HEK293 (cell line): Measurements from ENCODE around the gene ABHD17A.

ENCODE experiments used
- GFI1B ChIP-seq: fragments of 450-650 bp; formaldehyde crosslinking; IDR thresholded peaks from 2 replicates; pipeline ENCODE4 v1.5.1; 2016; ENCODE audit warnings: missing biosample characterization, missing genetic modification characterization
- KLF7 ChIP-seq: fragments of 450-650 bp; formaldehyde crosslinking; IDR thresholded peaks from 2 replicates; pipeline ENCODE4 v1.5.1; 2016; ENCODE audit warnings: missing biosample characterization, missing genetic modification characterization, borderline replicate concordance
- MZF1 ChIP-seq: fragments of 450-650 bp; formaldehyde crosslinking; IDR thresholded peaks from 2 replicates; pipeline ENCODE4 v1.5.1; 2017; ENCODE audit warnings: missing biosample characterization, missing genetic modification characterization, borderline replicate concordance
- RBAK ChIP-seq: fragments of 450-650 bp; formaldehyde crosslinking; IDR thresholded peaks from 2 replicates; pipeline ENCODE4 v1.5.1; 2016; ENCODE audit warnings: missing biosample characterization, missing genetic modification characterization
- ZBTB1 ChIP-seq: fragments of 450-650 bp; formaldehyde crosslinking; IDR thresholded peaks from 2 replicates; pipeline ENCODE4 v1.5.1; 2016; ENCODE audit warnings: missing biosample characterization, missing genetic modification characterization
- ZBTB11 ChIP-seq: fragments of 450-650 bp; formaldehyde crosslinking; conservative IDR thresholded peaks from 2 replicates; pipeline ENCODE4 v1.5.1; 2016; ENCODE audit warnings: low read depth, missing biosample characterization, missing genetic modification characterization
- ZBTB21 ChIP-seq: fragments of 450-650 bp; formaldehyde crosslinking; IDR thresholded peaks from 2 replicates; pipeline ENCODE4 v1.5.1; 2017; ENCODE audit warnings: missing biosample characterization, missing genetic modification characterization
- ZBTB8A ChIP-seq: fragments of 450-650 bp; formaldehyde crosslinking; IDR thresholded peaks from 2 replicates; pipeline ENCODE4 v1.5.1; 2016; ENCODE audit warnings: missing biosample characterization, missing genetic modification characterization
- ZNF121 ChIP-seq: fragments of 450-650 bp; formaldehyde crosslinking; IDR thresholded peaks from 2 replicates; pipeline ENCODE4 v1.5.1; 2016; ENCODE audit warnings: missing biosample characterization, missing genetic modification characterization
- ZNF138 ChIP-seq: fragments of 450-650 bp; formaldehyde crosslinking; IDR thresholded peaks from 2 replicates; pipeline ENCODE4 v1.5.1; 2016; ENCODE audit warnings: missing biosample characterization, missing genetic modification characterization, borderline replicate concordance
- ZNF146 ChIP-seq: fragments of 450-650 bp; formaldehyde crosslinking; IDR thresholded peaks from 2 replicates; pipeline ENCODE4 v1.5.1; 2016; ENCODE audit warnings: missing biosample characterization, missing genetic modification characterization
- ZNF19 ChIP-seq: fragments of 450-650 bp; formaldehyde crosslinking; IDR thresholded peaks from 2 replicates; pipeline ENCODE4; 2016; ENCODE audit warnings: missing biosample characterization, missing genetic modification characterization, low read depth
- ZNF202 ChIP-seq: fragments of 450-650 bp; formaldehyde crosslinking; IDR thresholded peaks from 2 replicates; pipeline ENCODE4 v1.5.1; 2016; ENCODE audit warnings: missing biosample characterization, missing genetic modification characterization, borderline replicate concordance
- ZNF214 ChIP-seq: fragments of 450-650 bp; formaldehyde crosslinking; IDR thresholded peaks from 2 replicates; pipeline ENCODE4 v1.5.1; 2017; ENCODE audit warnings: missing biosample characterization, mild to moderate bottlenecking, missing genetic modification characterization, borderline replicate concordance
- ZNF223 ChIP-seq: fragments of 450-650 bp; formaldehyde crosslinking; IDR thresholded peaks from 2 replicates; pipeline ENCODE4 v1.5.1; 2016; ENCODE audit warnings: missing biosample characterization, missing genetic modification characterization
- ZNF23 ChIP-seq: fragments of 450-650 bp; formaldehyde crosslinking; IDR thresholded peaks from 2 replicates; pipeline ENCODE4 v1.5.1; 2016; ENCODE audit warnings: missing biosample characterization, missing genetic modification characterization, borderline replicate concordance
- ZNF292 ChIP-seq: fragments of 450-650 bp; formaldehyde crosslinking; IDR thresholded peaks from 2 replicates; pipeline ENCODE4 v1.5.1; 2016; ENCODE audit warnings: low read depth, missing biosample characterization, missing genetic modification characterization, borderline replicate concordance
- ZNF341 ChIP-seq: fragments of 450-650 bp; formaldehyde crosslinking; IDR thresholded peaks from 2 replicates; pipeline ENCODE4; 2016; ENCODE audit warnings: low read depth, missing biosample characterization, missing genetic modification characterization
- ZNF354C ChIP-seq: fragments of 450-650 bp; formaldehyde crosslinking; IDR thresholded peaks from 2 replicates; pipeline ENCODE4 v1.5.1; 2016; ENCODE audit warnings: missing biosample characterization, missing genetic modification characterization, low read depth, borderline replicate concordance
- ZNF426 ChIP-seq: fragments of 450-650 bp; formaldehyde crosslinking; IDR thresholded peaks from 2 replicates; pipeline ENCODE4 v1.5.1; 2017; ENCODE audit warnings: missing biosample characterization, missing genetic modification characterization, mild to moderate bottlenecking, inconsistent platforms, moderate library complexity
- ZNF433 ChIP-seq: fragments of 450-650 bp; formaldehyde crosslinking; IDR thresholded peaks from 2 replicates; pipeline ENCODE4 v1.5.1; 2016; ENCODE audit warnings: missing biosample characterization, missing genetic modification characterization, low read depth
- ZNF623 ChIP-seq: fragments of 450-650 bp; formaldehyde crosslinking; IDR thresholded peaks from 2 replicates; pipeline ENCODE4 v1.5.1; 2016; ENCODE audit warnings: missing biosample characterization, missing genetic modification characterization
- ZNF629 ChIP-seq: fragments of 450-650 bp; formaldehyde crosslinking; IDR thresholded peaks from 2 replicates; pipeline ENCODE4 v1.5.1; 2017; ENCODE audit warnings: missing biosample characterization, missing genetic modification characterization
- ZNF791 ChIP-seq: fragments of 450-650 bp; formaldehyde crosslinking; IDR thresholded peaks from 2 replicates; pipeline ENCODE4 v1.5.1; 2016; ENCODE audit warnings: missing biosample characterization, missing genetic modification characterization
- TF ChIP-seq, protein P1 (sequence below): fragments of 450-650 bp; formaldehyde crosslinking; IDR thresholded peaks from 2 replicates; pipeline ENCODE4 v1.5.1; 2016; ENCODE audit warnings: missing biosample characterization, missing genetic modification characterization
- TF ChIP-seq, protein P2 (sequence below): fragments of 450-650 bp; formaldehyde crosslinking; IDR thresholded peaks from 2 replicates; pipeline ENCODE4 v1.5.1; 2016; ENCODE audit warnings: missing biosample characterization, missing genetic modification characterization
- TF ChIP-seq, protein P3 (sequence below): fragments of 450-650 bp; formaldehyde crosslinking; IDR thresholded peaks from 2 replicates; pipeline ENCODE4 v1.5.1; 2016; ENCODE audit warnings: missing biosample characterization, missing genetic modification characterization, borderline replicate concordance

The ABHD17A gene

GRCh38 chr19:1886360-1886759 lies 1.1 kb upstream of the ABHD17A start (continued):
- TF ChIP-seq, protein P1, sequence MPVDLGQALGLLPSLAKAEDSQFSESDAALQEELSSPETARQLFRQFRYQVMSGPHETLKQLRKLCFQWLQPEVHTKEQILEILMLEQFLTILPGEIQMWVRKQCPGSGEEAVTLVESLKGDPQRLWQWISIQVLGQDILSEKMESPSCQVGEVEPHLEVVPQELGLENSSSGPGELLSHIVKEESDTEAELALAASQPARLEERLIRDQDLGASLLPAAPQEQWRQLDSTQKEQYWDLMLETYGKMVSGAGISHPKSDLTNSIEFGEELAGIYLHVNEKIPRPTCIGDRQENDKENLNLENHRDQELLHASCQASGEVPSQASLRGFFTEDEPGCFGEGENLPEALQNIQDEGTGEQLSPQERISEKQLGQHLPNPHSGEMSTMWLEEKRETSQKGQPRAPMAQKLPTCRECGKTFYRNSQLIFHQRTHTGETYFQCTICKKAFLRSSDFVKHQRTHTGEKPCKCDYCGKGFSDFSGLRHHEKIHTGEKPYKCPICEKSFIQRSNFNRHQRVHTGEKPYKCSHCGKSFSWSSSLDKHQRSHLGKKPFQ (tag by site-specific recombination), result 0 out of 2 replicates have a peak, but pooled peaks have one; percentile 19
- peak; percentile 42; the same call in 1 of the 2 replicates for TF ChIP-seq ZNF214 (tag by site-specific recombination)
- peak; percentile 59; the same call in 1 of the 2 replicates for TF ChIP-seq KLF7 (tag by site-specific recombination)
- peak; percentile 83 for TF ChIP-seq RBAK
- peak; percentile 87 for TF ChIP-seq ZNF623 (tag by site-specific recombination)
- peak; percentile 57; the same call in 1 of the 2 replicates for TF ChIP-seq ZNF223
- peak; percentile 97 for TF ChIP-seq ZNF426
- peak; percentile 85 for TF ChIP-seq ZNF433 (tag by site-specific recombination)
- TF ChIP-seq ZBTB1 (tag by site-specific recombination), result 0 out of 2 replicates have a peak, but pooled peaks have one; percentile 50
- TF ChIP-seq ZNF121, result peak; percentile 39; the same call in 1 of the 2 replicates
- 0 out of 2 replicates have a peak, but pooled peaks have one; percentile 13 for TF ChIP-seq ZNF146 (tag by site-specific recombination)
- peak; percentile 86; the same call in 1 of the 2 replicates for TF ChIP-seq ZNF292 (tag by site-specific recombination)
- TF ChIP-seq ZBTB21 (tag by site-specific recombination), result peak; percentile 63; the same call in 1 of the 2 replicates
- peak; percentile 53; the same call in 1 of the 2 replicates for TF ChIP-seq MZF1
- peak; percentile 84 for TF ChIP-seq ZBTB11 (tag by site-specific recombination)
- TF ChIP-seq, protein P2, sequence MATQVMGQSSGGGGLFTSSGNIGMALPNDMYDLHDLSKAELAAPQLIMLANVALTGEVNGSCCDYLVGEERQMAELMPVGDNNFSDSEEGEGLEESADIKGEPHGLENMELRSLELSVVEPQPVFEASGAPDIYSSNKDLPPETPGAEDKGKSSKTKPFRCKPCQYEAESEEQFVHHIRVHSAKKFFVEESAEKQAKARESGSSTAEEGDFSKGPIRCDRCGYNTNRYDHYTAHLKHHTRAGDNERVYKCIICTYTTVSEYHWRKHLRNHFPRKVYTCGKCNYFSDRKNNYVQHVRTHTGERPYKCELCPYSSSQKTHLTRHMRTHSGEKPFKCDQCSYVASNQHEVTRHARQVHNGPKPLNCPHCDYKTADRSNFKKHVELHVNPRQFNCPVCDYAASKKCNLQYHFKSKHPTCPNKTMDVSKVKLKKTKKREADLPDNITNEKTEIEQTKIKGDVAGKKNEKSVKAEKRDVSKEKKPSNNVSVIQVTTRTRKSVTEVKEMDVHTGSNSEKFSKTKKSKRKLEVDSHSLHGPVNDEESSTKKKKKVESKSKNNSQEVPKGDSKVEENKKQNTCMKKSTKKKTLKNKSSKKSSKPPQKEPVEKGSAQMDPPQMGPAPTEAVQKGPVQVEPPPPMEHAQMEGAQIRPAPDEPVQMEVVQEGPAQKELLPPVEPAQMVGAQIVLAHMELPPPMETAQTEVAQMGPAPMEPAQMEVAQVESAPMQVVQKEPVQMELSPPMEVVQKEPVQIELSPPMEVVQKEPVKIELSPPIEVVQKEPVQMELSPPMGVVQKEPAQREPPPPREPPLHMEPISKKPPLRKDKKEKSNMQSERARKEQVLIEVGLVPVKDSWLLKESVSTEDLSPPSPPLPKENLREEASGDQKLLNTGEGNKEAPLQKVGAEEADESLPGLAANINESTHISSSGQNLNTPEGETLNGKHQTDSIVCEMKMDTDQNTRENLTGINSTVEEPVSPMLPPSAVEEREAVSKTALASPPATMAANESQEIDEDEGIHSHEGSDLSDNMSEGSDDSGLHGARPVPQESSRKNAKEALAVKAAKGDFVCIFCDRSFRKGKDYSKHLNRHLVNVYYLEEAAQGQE (tag by site-specific recombination), result peak; percentile 76
- TF ChIP-seq ZNF138 (tag by site-specific recombination), result peak; percentile 93; the same call in 1 of the 2 replicates
- peak; percentile 89; the same call in 1 of the 2 replicates for TF ChIP-seq ZNF19 (tag by site-specific recombination)
- TF ChIP-seq, protein P3, sequence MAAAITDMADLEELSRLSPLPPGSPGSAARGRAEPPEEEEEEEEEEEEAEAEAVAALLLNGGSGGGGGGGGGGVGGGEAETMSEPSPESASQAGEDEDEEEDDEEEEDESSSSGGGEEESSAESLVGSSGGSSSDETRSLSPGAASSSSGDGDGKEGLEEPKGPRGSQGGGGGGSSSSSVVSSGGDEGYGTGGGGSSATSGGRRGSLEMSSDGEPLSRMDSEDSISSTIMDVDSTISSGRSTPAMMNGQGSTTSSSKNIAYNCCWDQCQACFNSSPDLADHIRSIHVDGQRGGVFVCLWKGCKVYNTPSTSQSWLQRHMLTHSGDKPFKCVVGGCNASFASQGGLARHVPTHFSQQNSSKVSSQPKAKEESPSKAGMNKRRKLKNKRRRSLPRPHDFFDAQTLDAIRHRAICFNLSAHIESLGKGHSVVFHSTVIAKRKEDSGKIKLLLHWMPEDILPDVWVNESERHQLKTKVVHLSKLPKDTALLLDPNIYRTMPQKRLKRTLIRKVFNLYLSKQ (tag by site-specific recombination), result peak; percentile 72; the same call in 1 of the 2 replicates
- peak; percentile 42; the same call in 1 of the 2 replicates for TF ChIP-seq ZNF341 (tag by site-specific recombination)
- TF ChIP-seq ZNF23 (tag by site-specific recombination), result peak; percentile 54; the same call in 1 of the 2 replicates
- peak; percentile 66 for TF ChIP-seq ZNF629 (tag by site-specific recombination)
- TF ChIP-seq ZNF791 (tag by site-specific recombination), result peak; percentile 78; the same call in 1 of the 2 replicates
- 0 out of 2 replicates have a peak, but pooled peaks have one; percentile 45 for TF ChIP-seq GFI1B (tag by site-specific recombination)
- peak; percentile 83 for TF ChIP-seq ZBTB8A (tag by site-specific recombination)
- TF ChIP-seq ZNF354C (tag by site-specific recombination), result peak; percentile 88
- TF ChIP-seq ZNF202 (tag by site-specific recombination), result peak; percentile 93; the same call in 1 of the 2 replicates
